ENCODE measurements around the gene DIP2B. TPM values are rescaled to one million over a fixed set of nuclear protein-coding genes. Genes with fewer than 3 reads are reported as not detected.

Gene DIP2B
- total RNA-seq, 1 donor from 2014 or later, result 37.1 TPM

DNA sequence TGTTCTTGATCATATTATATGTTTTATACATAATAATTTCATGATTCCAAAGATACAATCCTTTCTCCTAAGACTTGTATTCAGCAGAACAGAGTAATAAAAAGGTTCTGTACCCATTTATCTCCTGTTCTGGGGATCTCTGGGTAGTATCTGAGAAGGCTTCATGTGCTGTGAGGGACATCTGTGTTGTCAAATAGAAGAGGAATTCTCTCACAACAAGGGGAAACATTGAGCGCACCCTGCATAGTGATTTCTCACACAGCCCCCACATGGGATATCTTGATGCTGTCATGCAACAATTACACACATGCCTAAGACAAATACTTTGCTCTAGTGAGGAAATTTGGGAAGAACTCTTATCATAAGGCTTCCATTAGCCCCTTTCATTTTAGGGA lies 157.3 kb downstream of the DIP2B start:
- Histone ChIP-seq H3K27ac (no peak overlapping the region), H3K4me3 (no peak overlapping the region), H3K9ac (no peak overlapping the region), H3K79me2 (ENCODE audit: low read depth) (no peaks in the 10 kb centered on the region), H3K36me3 (no peaks in the 10 kb centered on the region), H3K4me2 (no peak overlapping the region), H2AFZ (replicated peaks) (no peak overlapping the region), H3K27me3 (no peaks in the 10 kb centered on the region), H4K20me1 (ENCODE audit: low read depth) (peaks cover 4% of the 10 kb centered on the region), H3K9me3 (ENCODE audit: low read depth) (no peaks in the 10 kb centered on the region), H3K4me1 (peaks cover 7% of the 10 kb centered on the region), H3F3A (ENCODE audit: low read depth) (no peaks in the 10 kb centered on the region)
- Mint-ChIP-seq H3K4me3 (no peak overlapping the region), H3K27ac (no peak overlapping the region), H3K4me1 (peaks cover 32% of the 10 kb centered on the region), H3K9me3 (peaks cover 2% of the 10 kb centered on the region), H3K27me3 (ENCODE audit: insufficient read depth, low read depth) (no peaks in the 10 kb centered on the region), H3K36me3 (peaks cover 2% of the 10 kb centered on the region)
- DNase-seq (ENCODE audit: low spot score), result no peak
- TF ChIP-seq EZH2 (IDR thresholded peaks at IDR 0.05) (no peak), CTCF (IDR thresholded peaks at IDR 0.05) (no peak), EZH2phosphoT487 (IDR thresholded peaks at IDR 0.05) (no peak)

DNA sequence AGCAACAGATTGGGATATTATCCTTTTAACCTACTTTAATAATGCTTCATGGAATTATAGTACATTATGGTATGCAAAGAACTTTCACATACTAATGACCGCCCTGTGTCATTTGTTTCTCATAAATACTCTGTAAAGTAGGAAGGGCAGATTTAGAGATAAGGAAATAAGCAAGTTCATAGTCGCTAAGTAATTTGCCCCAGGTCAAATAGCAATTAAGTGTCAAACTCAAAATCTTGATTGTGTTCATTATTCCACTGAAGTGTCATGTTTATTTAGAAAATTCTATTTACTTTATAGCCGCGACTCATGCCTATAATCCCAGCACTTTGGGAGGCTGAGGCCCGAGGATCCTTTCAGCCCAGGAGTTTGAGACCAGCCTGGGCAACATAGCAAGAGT lies 160.4 kb downstream of the DIP2B start:
- DNase-seq (ENCODE audit: low spot score), result no peak
- Histone ChIP-seq H3K9ac (no peak overlapping the region), H3F3A (ENCODE audit: low read depth) (no peaks in the 10 kb centered on the region), H3K4me3 (no peak overlapping the region), H2AFZ (replicated peaks) (no peak overlapping the region), H3K27me3 (no peaks in the 10 kb centered on the region), H4K20me1 (ENCODE audit: low read depth) (peaks cover 11% of the 10 kb centered on the region), H3K27ac (no peak overlapping the region), H3K79me2 (ENCODE audit: low read depth) (no peaks in the 10 kb centered on the region), H3K36me3 (no peaks in the 10 kb centered on the region), H3K4me1 (peaks cover 7% of the 10 kb centered on the region), H3K4me2 (no peak overlapping the region), H3K9me3 (ENCODE audit: low read depth) (no peaks in the 10 kb centered on the region)
- H3K27me3 Mint-ChIP-seq (ENCODE audit: insufficient read depth, low read depth), result no peaks in the 10 kb centered on the region
- H3K4me1 Mint-ChIP-seq, result peaks cover 21% of the 10 kb centered on the region
- TF ChIP-seq EZH2 (IDR thresholded peaks at IDR 0.05) (no peak), EZH2phosphoT487 (IDR thresholded peaks at IDR 0.05) (no peak), CTCF (IDR thresholded peaks at IDR 0.05) (no peak)
- H3K4me3 Mint-ChIP-seq, result no peak overlapping the region
- no peaks in the 10 kb centered on the region for H3K9me3 Mint-ChIP-seq
- H3K36me3 Mint-ChIP-seq, result no peaks in the 10 kb centered on the region
- H3K27ac Mint-ChIP-seq, result no peak overlapping the region

DNA sequence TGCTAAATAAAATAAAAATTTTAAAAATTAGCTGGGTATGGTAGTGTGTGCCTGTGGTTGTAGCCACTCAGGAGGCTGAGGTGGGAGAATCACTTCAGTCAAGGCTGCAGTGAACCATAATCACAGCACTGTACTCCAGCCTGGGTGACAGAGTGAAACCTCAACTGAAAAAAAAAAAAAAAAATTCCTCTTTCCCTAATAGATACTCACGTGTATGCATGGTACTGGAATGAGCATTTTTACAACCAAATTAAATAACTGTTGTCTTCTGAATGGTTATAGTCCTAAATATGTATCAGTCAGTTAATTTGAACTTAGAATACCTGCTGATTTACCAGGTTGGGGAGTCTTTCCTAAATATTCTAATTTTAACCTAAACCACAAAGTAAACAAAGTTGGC lies 160.8 kb downstream of the DIP2B start:
- no peak for TF ChIP-seq EZH2 (IDR thresholded peaks at IDR 0.05)
- no peak for TF ChIP-seq CTCF (IDR thresholded peaks at IDR 0.05)
- no peak for TF ChIP-seq EZH2phosphoT487 (IDR thresholded peaks at IDR 0.05)
- Histone ChIP-seq H3K9me3 (ENCODE audit: low read depth) (no peaks in the 10 kb centered on the region), H3K9ac (no peak overlapping the region), H3K4me2 (no peak overlapping the region), H3K27me3 (no peaks in the 10 kb centered on the region), H3K4me3 (no peak overlapping the region), H2AFZ (replicated peaks) (no peak overlapping the region), H3F3A (ENCODE audit: low read depth) (no peaks in the 10 kb centered on the region), H3K27ac (no peak overlapping the region), H3K4me1 (peaks cover 7% of the 10 kb centered on the region), H3K79me2 (ENCODE audit: low read depth) (no peaks in the 10 kb centered on the region), H3K36me3 (no peaks in the 10 kb centered on the region), H4K20me1 (ENCODE audit: low read depth) (peaks cover 11% of the 10 kb centered on the region)
- no peak overlapping the region for H3K27ac Mint-ChIP-seq
- no peaks in the 10 kb centered on the region for H3K9me3 Mint-ChIP-seq
- no peak for DNase-seq (ENCODE audit: low spot score)
- no peaks in the 10 kb centered on the region for H3K27me3 Mint-ChIP-seq (ENCODE audit: insufficient read depth, low read depth)
- peaks cover 17% of the 10 kb centered on the region for H3K4me1 Mint-ChIP-seq
- H3K36me3 Mint-ChIP-seq, result no peaks in the 10 kb centered on the region
- H3K4me3 Mint-ChIP-seq, result no peak overlapping the region

Data from neural progenitor cell (in vitro differentiated cells).